GM12891 (cell line): ENCODE data around the gene MRPL10.

ENCODE experiments used
- POLR2A ChIP-seq: IDR thresholded peaks from 2 replicates; pipeline ENCODE4 v1.6.1; 2011; ENCODE audit warnings: low read depth, low read length, control low read depth
- POLR2AphosphoS5 ChIP-seq: IDR thresholded peaks from 2 replicates; pipeline ENCODE4 v1.6.1; 2011; ENCODE audit warnings: low read depth, low read length, control low read depth

DNA sequence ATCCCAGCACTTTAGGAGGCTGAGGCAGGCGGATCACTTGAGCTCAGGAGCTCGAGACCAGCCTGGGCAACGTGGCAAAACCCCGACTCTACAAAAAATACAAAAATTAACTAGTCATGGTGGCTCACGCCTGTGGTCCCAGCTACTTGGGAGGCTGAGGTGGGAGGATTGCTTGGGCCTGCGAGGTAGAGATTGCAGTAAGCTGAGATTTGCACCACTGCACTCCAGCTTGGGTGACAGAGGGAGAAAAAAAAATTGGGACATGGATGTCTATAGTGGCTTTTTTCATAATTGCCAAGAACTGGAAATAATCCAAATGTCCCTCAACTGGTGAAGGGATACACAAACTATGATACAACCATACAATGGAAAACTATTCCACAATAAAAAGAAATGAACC is 38.4 kb downstream of the MRPL10 start:
- TF ChIP-seq POLR2A, result no peak
- TF ChIP-seq POLR2AphosphoS5, result no peak
